ENCODE data around the gene TMBIM1.

The TMBIM1 gene

GRCh38 chr2:218272531-218273212, 19.6 kb downstream of the TMBIM1 start:
- DNase-seq (ENCODE audit: low read depth) = peak; percentile 84

- no peak for DNase-seq (ENCODE audit: low read depth)
Measured at GRCh38 chr2:218271865-218272530, 20.3 kb downstream of the TMBIM1 start.

GRCh38 chr2:218271487-218271797, 20.9 kb downstream of the TMBIM1 start:
- DNase-seq (ENCODE audit: low read depth) = no peak

- DNase-seq (ENCODE audit: low read depth) = no peak
Measured at GRCh38 chr2:218270721-218271486, 21.4 kb downstream of the TMBIM1 start.

- peak; percentile 99 for DNase-seq (ENCODE audit: low read depth)
Measured at GRCh38 chr2:218269900-218270720, 22.2 kb downstream of the TMBIM1 start, which contains the start of the genes AAMP and PNKD. TSS of gene AAMP (minus strand) at chr2:218270137. CDS start at chr2:218270086, 51 bp downstream. TSS of gene PNKD (plus strand) at chr2:218270519. CDS start at chr2:218270536, 17 bp downstream.

GRCh38 chr2:218267259-218267658, 25.0 kb downstream of the TMBIM1 start:
- no peak for DNase-seq (ENCODE audit: low read depth)

GRCh38 chr2:218266316-218266979, 25.9 kb downstream of the TMBIM1 start:
- DNase-seq (ENCODE audit: low read depth) = no peak

- no peak for DNase-seq (ENCODE audit: low read depth)
Measured at GRCh38 chr2:218265626-218266025, 26.7 kb downstream of the TMBIM1 start.

- DNase-seq (ENCODE audit: low read depth) = no peak
Measured at GRCh38 chr2:218264773-218265561, 27.3 kb downstream of the TMBIM1 start.

- no peak for DNase-seq (ENCODE audit: low read depth)
Measured at GRCh38 chr2:218263817-218264641, 28.3 kb downstream of the TMBIM1 start.

- DNase-seq (ENCODE audit: low read depth) = no peak
Measured at GRCh38 chr2:218262631-218263586, 29.4 kb downstream of the TMBIM1 start.

- no peak for DNase-seq (ENCODE audit: low read depth)
Measured at GRCh38 chr2:218262237-218262600, 30.1 kb downstream of the TMBIM1 start.

- no peak for DNase-seq (ENCODE audit: low read depth)
Measured at GRCh38 chr2:218261423-218262236, 30.7 kb downstream of the TMBIM1 start.

- no peak for DNase-seq (ENCODE audit: low read depth)
Measured at GRCh38 chr2:218260742-218261422, 31.4 kb downstream of the TMBIM1 start, which contains the start of gene GPBAR1. TSS of gene GPBAR1 (plus strand) at chr2:218261015. CDS start at chr2:218262725, 1,710 bp downstream.

GRCh38 chr2:218260166-218260565, 32.1 kb downstream of the TMBIM1 start:
- DNase-seq (ENCODE audit: low read depth) = no peak

- peak; percentile 87 for DNase-seq (ENCODE audit: low read depth)
Measured at GRCh38 chr2:218259099-218259961, 33.0 kb downstream of the TMBIM1 start.
